NCI-H1417 treated with DMSO at 0.1 percent for 48 hours (cell line): Measurements from ENCODE around the gene CDCA7.
"Not testable (repeated sequence)": the region's sequence is repeated elsewhere in the genome, so short reads cannot be mapped to it uniquely, and the experiment has no call there.

Source experiments
- DNase-seq: peaks from one replicate; lab custom pipeline; 2025; lab: John Stamatoyannopoulos, UW

The CDCA7 gene

GRCh38 chr2:173404841-173405750 lies 50.4 kb downstream of the CDCA7 start:
- DNase-seq = no peak

GRCh38 chr2:173407176-173407575 lies 52.5 kb downstream of the CDCA7 start:
- DNase-seq = no peak

DNA sequence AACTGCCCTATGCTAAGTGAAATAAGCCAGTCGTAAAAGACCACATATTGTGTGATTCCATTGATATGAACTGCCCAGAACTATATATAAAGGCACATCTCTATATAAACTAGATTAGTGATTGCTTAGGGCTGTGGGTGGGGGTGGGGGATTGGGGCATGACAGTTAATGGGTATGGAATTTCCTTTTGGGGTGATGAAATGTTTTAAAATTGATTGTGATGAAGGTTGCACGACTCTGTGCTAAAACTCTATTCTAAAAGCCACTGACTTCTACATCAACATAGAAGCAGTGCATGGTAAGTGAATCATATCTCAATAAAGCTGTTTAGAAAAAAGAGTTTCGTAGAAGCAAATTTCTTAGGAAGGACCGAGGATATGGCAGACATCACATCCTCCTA lies 53.0 kb downstream of the CDCA7 start:
- DNase-seq = no peak

DNA sequence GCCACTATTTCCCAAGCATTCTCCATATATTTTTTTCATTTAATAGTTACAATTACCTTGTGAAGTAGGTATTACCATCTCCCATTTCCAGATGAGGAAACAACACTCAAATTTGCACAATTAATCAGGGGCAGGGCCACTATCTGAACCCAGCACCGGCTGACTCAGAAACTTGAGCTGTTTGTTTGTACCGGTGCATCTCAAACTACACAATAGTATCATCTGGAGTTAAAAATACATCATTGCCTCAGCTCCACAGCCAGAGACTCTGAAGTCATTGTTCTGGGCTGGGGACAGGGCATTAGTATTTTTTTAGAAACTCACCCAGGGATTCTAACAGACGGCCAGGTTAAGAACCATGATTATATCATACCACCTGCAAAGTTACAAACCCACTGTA lies 55.9 kb downstream of the CDCA7 start:
- no peak for DNase-seq

GRCh38 chr2:173412628-173413027 lies 58.0 kb downstream of the CDCA7 start:
- DNase-seq = no peak

GRCh38 chr2:173414823-173415322 lies 60.2 kb downstream of the CDCA7 start:
- DNase-seq = no peak

GRCh38 chr2:173415431-173416381 lies 61.0 kb downstream of the CDCA7 start:
- DNase-seq = no peak

DNA sequence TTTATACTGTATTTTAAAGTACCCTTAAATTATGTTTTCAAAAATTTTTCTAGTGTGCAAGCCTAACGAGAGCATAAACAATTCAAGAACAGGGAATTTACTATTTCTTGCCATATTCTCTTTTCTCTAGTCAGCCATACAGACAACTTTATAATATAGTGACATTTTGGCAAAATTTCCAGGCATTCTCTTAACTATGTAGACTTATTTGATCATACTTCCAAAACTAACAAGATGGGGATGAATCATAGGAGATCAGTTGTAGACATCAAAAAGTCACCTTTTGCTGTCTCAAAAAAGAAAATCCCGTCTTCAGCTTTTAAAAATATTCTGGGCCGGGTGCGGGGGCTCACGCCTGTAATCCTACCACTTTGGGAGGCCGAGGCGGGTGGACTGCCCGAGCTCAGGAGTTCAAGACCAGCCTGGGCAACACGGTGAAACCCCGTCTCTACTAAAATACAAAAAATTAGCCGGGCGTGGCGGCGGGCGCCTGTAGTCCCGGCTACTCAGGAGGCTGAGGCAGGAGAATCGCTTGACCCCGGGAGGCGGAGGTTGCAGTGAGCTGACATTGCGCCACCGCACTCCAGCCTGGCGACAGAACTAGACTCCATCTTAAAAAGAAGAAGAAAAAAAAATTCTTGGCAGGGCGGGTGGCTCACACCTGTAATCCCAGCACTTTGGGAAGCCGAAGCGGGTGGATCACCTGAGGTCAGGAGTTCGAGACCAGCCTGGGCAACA lies 61.9 kb downstream of the CDCA7 start:
- DNase-seq = not testable (repeated sequence)

GRCh38 chr2:173417341-173417740 lies 62.7 kb downstream of the CDCA7 start:
- DNase-seq = no peak

- no peak for DNase-seq
Observed at GRCh38 chr2:173417802-173418201, 63.1 kb downstream of the CDCA7 start.
